Measurements from ENCODE around the gene MIF4GD.

The MIF4GD gene

GRCh38 chr17:75249564-75249963 lies 21.5 kb downstream of the MIF4GD start:
- Histone ChIP-seq H3K27me3 (ENCODE audit: control insufficient read depth, insufficient read depth, low read length) (no peaks in the 10 kb centered on the region), H3K9me3 (ENCODE audit: control insufficient read depth, low read length) (no peaks in the 10 kb centered on the region), H3K4me1 (ENCODE audit: control insufficient read depth, insufficient read depth, low read length) (peaks cover 3% of the 10 kb centered on the region), H3K36me3 (ENCODE audit: control insufficient read depth, insufficient read depth, low read length) (peaks cover 14% of the 10 kb centered on the region), H3K4me3 (ENCODE audit: low read length) (no peak overlapping the region), H3K9ac (ENCODE audit: low read length) (no peak overlapping the region)

GRCh38 chr17:75246404-75246803 lies 24.6 kb downstream of the MIF4GD start:
- peaks cover 27% of the 10 kb centered on the region for H3K36me3 ChIP-seq (ENCODE audit: control insufficient read depth, insufficient read depth, low read length)
- peaks cover 3% of the 10 kb centered on the region for H3K4me1 ChIP-seq (ENCODE audit: control insufficient read depth, insufficient read depth, low read length)

GRCh38 chr17:75245011-75245410 lies 26.0 kb downstream of the MIF4GD start:
- H3K4me1 ChIP-seq (ENCODE audit: control insufficient read depth, insufficient read depth, low read length), result no peaks in the 10 kb centered on the region
- H3K36me3 ChIP-seq (ENCODE audit: control insufficient read depth, insufficient read depth, low read length), result peaks cover 35% of the 10 kb centered on the region
- no peak overlapping the region for H3K9ac ChIP-seq (ENCODE audit: low read length)
- no peaks in the 10 kb centered on the region for H3K27me3 ChIP-seq (ENCODE audit: control insufficient read depth, insufficient read depth, low read length)
- H3K4me3 ChIP-seq (ENCODE audit: low read length), result no peak overlapping the region
- H3K9me3 ChIP-seq (ENCODE audit: control insufficient read depth, low read length), result no peaks in the 10 kb centered on the region

More at GRCh38 chr17:75246404-75246803, 24.6 kb downstream of the MIF4GD start:
- no peaks in the 10 kb centered on the region for H3K27me3 ChIP-seq (ENCODE audit: control insufficient read depth, insufficient read depth, low read length)
- H3K9ac ChIP-seq (ENCODE audit: low read length), result no peak overlapping the region
- no peaks in the 10 kb centered on the region for H3K9me3 ChIP-seq (ENCODE audit: control insufficient read depth, low read length)
- no peak overlapping the region for H3K4me3 ChIP-seq (ENCODE audit: low read length)

- Histone ChIP-seq H3K4me1 (ENCODE audit: control insufficient read depth, insufficient read depth, low read length) (no peaks in the 10 kb centered on the region), H3K4me3 (ENCODE audit: low read length) (no peak overlapping the region), H3K36me3 (ENCODE audit: control insufficient read depth, insufficient read depth, low read length) (peaks cover 39% of the 10 kb centered on the region), H3K27me3 (ENCODE audit: control insufficient read depth, insufficient read depth, low read length) (no peaks in the 10 kb centered on the region), H3K9me3 (ENCODE audit: control insufficient read depth, low read length) (no peaks in the 10 kb centered on the region), H3K9ac (ENCODE audit: low read length) (no peak overlapping the region)
These were observed 26.7 kb downstream of the MIF4GD start for GRCh38 chr17:75244133-75244866.

- Histone ChIP-seq H3K27me3 (ENCODE audit: control insufficient read depth, insufficient read depth, low read length) (no peaks in the 10 kb centered on the region), H3K9me3 (ENCODE audit: control insufficient read depth, low read length) (no peaks in the 10 kb centered on the region), H3K9ac (ENCODE audit: low read length) (no peak overlapping the region), H3K36me3 (ENCODE audit: control insufficient read depth, insufficient read depth, low read length) (peaks cover 43% of the 10 kb centered on the region), H3K4me3 (ENCODE audit: low read length) (no peak overlapping the region), H3K4me1 (ENCODE audit: control insufficient read depth, insufficient read depth, low read length) (peaks cover 5% of the 10 kb centered on the region)
These were observed 28.5 kb downstream of the MIF4GD start for GRCh38 chr17:75242461-75243042.

GRCh38 chr17:75241996-75242460 lies 29.0 kb downstream of the MIF4GD start:
- Histone ChIP-seq H3K9ac (ENCODE audit: low read length) (no peak overlapping the region), H3K4me3 (ENCODE audit: low read length) (no peak overlapping the region), H3K27me3 (ENCODE audit: control insufficient read depth, insufficient read depth, low read length) (no peaks in the 10 kb centered on the region), H3K9me3 (ENCODE audit: control insufficient read depth, low read length) (no peaks in the 10 kb centered on the region), H3K36me3 (ENCODE audit: control insufficient read depth, insufficient read depth, low read length) (peaks cover 45% of the 10 kb centered on the region), H3K4me1 (ENCODE audit: control insufficient read depth, insufficient read depth, low read length) (peaks cover 5% of the 10 kb centered on the region)

- H3K27me3 ChIP-seq (ENCODE audit: control insufficient read depth, insufficient read depth, low read length), result no peaks in the 10 kb centered on the region
- peaks cover 44% of the 10 kb centered on the region for H3K36me3 ChIP-seq (ENCODE audit: control insufficient read depth, insufficient read depth, low read length)
- H3K9ac ChIP-seq (ENCODE audit: low read length), result no peak overlapping the region
- no peaks in the 10 kb centered on the region for H3K9me3 ChIP-seq (ENCODE audit: control insufficient read depth, low read length)
- H3K4me1 ChIP-seq (ENCODE audit: control insufficient read depth, insufficient read depth, low read length), result peaks cover 5% of the 10 kb centered on the region
- no peak overlapping the region for H3K4me3 ChIP-seq (ENCODE audit: low read length)
These were observed 29.5 kb downstream of the MIF4GD start for GRCh38 chr17:75241502-75241901.

- H3K4me3 ChIP-seq (ENCODE audit: low read length), result no peak overlapping the region
- H3K36me3 ChIP-seq (ENCODE audit: control insufficient read depth, insufficient read depth, low read length), result peaks cover 40% of the 10 kb centered on the region
- no peaks in the 10 kb centered on the region for H3K27me3 ChIP-seq (ENCODE audit: control insufficient read depth, insufficient read depth, low read length)
- peaks cover 5% of the 10 kb centered on the region for H3K4me1 ChIP-seq (ENCODE audit: control insufficient read depth, insufficient read depth, low read length)
- no peaks in the 10 kb centered on the region for H3K9me3 ChIP-seq (ENCODE audit: control insufficient read depth, low read length)
- H3K9ac ChIP-seq (ENCODE audit: low read length), result no peak overlapping the region
These were observed 29.9 kb downstream of the MIF4GD start for GRCh38 chr17:75241143-75241430.

- no peak overlapping the region for H3K9ac ChIP-seq (ENCODE audit: low read length)
These were observed 30.5 kb downstream of the MIF4GD start for GRCh38 chr17:75240394-75241142.

GRCh38 chr17:75239778-75240393 lies 31.1 kb downstream of the MIF4GD start:
- peaks cover 42% of the 10 kb centered on the region for H3K36me3 ChIP-seq (ENCODE audit: control insufficient read depth, insufficient read depth, low read length)
- H3K27me3 ChIP-seq (ENCODE audit: control insufficient read depth, insufficient read depth, low read length), result no peaks in the 10 kb centered on the region
- H3K9me3 ChIP-seq (ENCODE audit: control insufficient read depth, low read length), result no peaks in the 10 kb centered on the region
- no peak overlapping the region for H3K9ac ChIP-seq (ENCODE audit: low read length)
- peaks cover 5% of the 10 kb centered on the region for H3K4me1 ChIP-seq (ENCODE audit: control insufficient read depth, insufficient read depth, low read length)
- no peak overlapping the region for H3K4me3 ChIP-seq (ENCODE audit: low read length)

More at GRCh38 chr17:75240394-75241142, 30.5 kb downstream of the MIF4GD start:
- peaks cover 5% of the 10 kb centered on the region for H3K4me1 ChIP-seq (ENCODE audit: control insufficient read depth, insufficient read depth, low read length)
- peaks cover 37% of the 10 kb centered on the region for H3K36me3 ChIP-seq (ENCODE audit: control insufficient read depth, insufficient read depth, low read length)
- H3K9me3 ChIP-seq (ENCODE audit: control insufficient read depth, low read length), result no peaks in the 10 kb centered on the region
- H3K27me3 ChIP-seq (ENCODE audit: control insufficient read depth, insufficient read depth, low read length), result no peaks in the 10 kb centered on the region
- H3K4me3 ChIP-seq (ENCODE audit: low read length), result no peak overlapping the region

GRCh38 chr17:75239214-75239613 lies 31.8 kb downstream of the MIF4GD start:
- H3K4me1 ChIP-seq (ENCODE audit: control insufficient read depth, insufficient read depth, low read length), result peaks cover 5% of the 10 kb centered on the region
- no peak overlapping the region for H3K4me3 ChIP-seq (ENCODE audit: low read length)
- H3K9ac ChIP-seq (ENCODE audit: low read length), result no peak overlapping the region
- peaks cover 49% of the 10 kb centered on the region for H3K36me3 ChIP-seq (ENCODE audit: control insufficient read depth, insufficient read depth, low read length)
- no peaks in the 10 kb centered on the region for H3K9me3 ChIP-seq (ENCODE audit: control insufficient read depth, low read length)
- no peaks in the 10 kb centered on the region for H3K27me3 ChIP-seq (ENCODE audit: control insufficient read depth, insufficient read depth, low read length)

Data from mucosa of stomach (tissue), 1 donor.